HG03045 (cell line): ENCODE results near the gene ZMAT5.

Experiments used
- ATAC-seq: cut with Tn5 transposase; IDR thresholded peaks from one replicate; pipeline ENCODE4 v1.9.1; 2021; ENCODE audit warnings: mild to moderate bottlenecking, moderate library complexity; ENCODE audit not compliant: unreplicated experiment

Gene ZMAT5

GRCh38 chr22:29766632-29767170 is at the start of gene ZMAT5:
TSS of gene ZMAT5 (minus strand) at chr22:29767007. CDS start at chr22:29748544, 18,463 bp downstream.
- ATAC-seq: peak; percentile 89

- no peak for ATAC-seq
Observed at GRCh38 chr22:29816539-29816938, 49.7 kb upstream of the ZMAT5 start.

- no peak for ATAC-seq
Observed at GRCh38 chr22:29816128-29816527, 49.3 kb upstream of the ZMAT5 start.

- ATAC-seq: no peak
Observed at GRCh38 chr22:29815580-29815979, 48.8 kb upstream of the ZMAT5 start.

- no peak for ATAC-seq
Observed at GRCh38 chr22:29814003-29814402, 47.2 kb upstream of the ZMAT5 start.

- no peak for ATAC-seq
Observed at GRCh38 chr22:29813563-29813962, 46.8 kb upstream of the ZMAT5 start.

GRCh38 chr22:29813126-29813525 is 46.3 kb upstream of the ZMAT5 start:
- no peak for ATAC-seq

GRCh38 chr22:29811377-29811776 is 44.6 kb upstream of the ZMAT5 start:
- ATAC-seq: no peak

GRCh38 chr22:29810216-29810615 is 43.4 kb upstream of the ZMAT5 start:
- no peak for ATAC-seq

- ATAC-seq: no peak
Observed at GRCh38 chr22:29806196-29806595, 39.4 kb upstream of the ZMAT5 start.

- no peak for ATAC-seq
Observed at GRCh38 chr22:29804985-29805384, 38.2 kb upstream of the ZMAT5 start.

GRCh38 chr22:29803190-29803589 is 36.4 kb upstream of the ZMAT5 start:
- ATAC-seq: no peak

- ATAC-seq: no peak
Observed at GRCh38 chr22:29801796-29802195, 35.0 kb upstream of the ZMAT5 start.

- no peak for ATAC-seq
Observed at GRCh38 chr22:29801153-29801552, 34.3 kb upstream of the ZMAT5 start.

GRCh38 chr22:29799217-29799680 is 32.4 kb upstream of the ZMAT5 start:
- ATAC-seq: no peak

GRCh38 chr22:29798801-29799200 is 32.0 kb upstream of the ZMAT5 start:
- no peak for ATAC-seq

GRCh38 chr22:29798318-29798717 is 31.5 kb upstream of the ZMAT5 start:
- no peak for ATAC-seq

GRCh38 chr22:29797351-29797750 is 30.5 kb upstream of the ZMAT5 start:
- ATAC-seq: no peak

- no peak for ATAC-seq
Observed at GRCh38 chr22:29795663-29796062, 28.9 kb upstream of the ZMAT5 start.

- no peak for ATAC-seq
Observed at GRCh38 chr22:29793396-29793795, 26.6 kb upstream of the ZMAT5 start.

GRCh38 chr22:29790061-29790460 is 23.3 kb upstream of the ZMAT5 start:
- no peak for ATAC-seq

- ATAC-seq: no peak
Observed at GRCh38 chr22:29788339-29789279, 21.8 kb upstream of the ZMAT5 start.
